T-cell (primary cell): ENCODE data around the gene AVEN. TPM values are rescaled to one million over a fixed set of nuclear protein-coding genes. Genes with fewer than 3 reads are reported as not detected.

Experiments used
- ATAC-seq, 4 experiments: fragments of 200-7000 bp in 3 of 4; fragments of 150-1000 bp in 1 of 4; cut with Tn5 transposase; replicated peaks in 1 of 4; 1 replicate in 3 of 4; 2 replicates in 1 of 4; pipeline ENCODE4 v1.10.0; 2021; ENCODE audit warnings: moderate library complexity in 3 of 4, mild to moderate bottlenecking in 2 of 4, moderate number of reproducible peaks in 1 of 4
- CTCF ChIA-PET, 2 donors: fragments of 300-600 bp; sonication (Branson Sonifier 250); formaldehyde crosslinking; loops; one replicate each; lab custom pipeline; 2022; ENCODE audit warnings: antibody characterized with exemption in 2 of 2; lab: Charles Lee
- POLR2A ChIA-PET, 2 donors: fragments of 300-600 bp; sonication (Branson Sonifier 250); formaldehyde crosslinking; loops; one replicate each; lab custom pipeline; 2022; ENCODE audit warnings: antibody characterized with exemption in 2 of 2; lab: Charles Lee
- DNase-seq, 35 experiments: peaks; one replicate each; pipeline versions ENCODE4 v3.0.0 to v3.0.0-alpha.2; 2013 to 2023
- H3K27ac ChIP-seq: one replicate; pipeline ENCODE4 v1.5.1; 2013; ENCODE audit warnings: low read length
- H3K27me3 ChIP-seq, 2 experiments: replicated peaks in 1 of 2; 1 replicate in 1 of 2; 2 replicates in 1 of 2; pipeline versions ENCODE4 v1.6.1 to v1.7.0; 2013; ENCODE audit warnings: low read length in 1 of 2, mixed read lengths in 1 of 2; ENCODE audit not compliant: control insufficient read depth in 2 of 2, insufficient read depth in 2 of 2; ENCODE audit errors: extremely low read depth in 1 of 2
- H3K36me3 ChIP-seq, 2 donors: 1 replicate in 1 of 2; 2 replicates in 1 of 2; pipeline versions ENCODE4 v1.6.1 to v1.7.0; 2013; ENCODE audit warnings: low read length in 1 of 2; ENCODE audit not compliant: control insufficient read depth in 2 of 2, insufficient read depth in 1 of 2; ENCODE audit errors: extremely low read depth in 1 of 2
- H3K4me1 ChIP-seq, 2 experiments: 1 replicate in 1 of 2; 2 replicates in 1 of 2; pipeline versions ENCODE4 v1.6.1 to v1.7.0; 2013; ENCODE audit warnings: low read length in 2 of 2, mixed read lengths in 1 of 2; ENCODE audit not compliant: insufficient read depth in 2 of 2, control insufficient read depth in 1 of 2; ENCODE audit errors: extremely low read depth in 1 of 2
- H3K4me3 ChIP-seq, 2 donors: 1 replicate in 1 of 2; 2 replicates in 1 of 2; pipeline versions ENCODE4 v1.5.1 to v1.7.0; 2013; ENCODE audit warnings: mild to moderate bottlenecking in 2 of 2, low read length in 1 of 2, moderate library complexity in 1 of 2; ENCODE audit not compliant: control insufficient read depth in 1 of 2; ENCODE audit errors: extremely low read depth in 1 of 2
- H3K9me3 ChIP-seq: 2 replicates; pipeline ENCODE4 v1.7.0; 2013
- H3K27ac Mint-ChIP-seq, 2 donors: one replicate each; pipeline ENCODE4 v1.8.0; 2020 to 2021; ENCODE audit warnings: mild to moderate bottlenecking in 2 of 2, mixed read lengths in 2 of 2
- H3K27me3 Mint-ChIP-seq, 2 donors: one replicate each; pipeline ENCODE4 v1.8.0; 2021 to 2022; ENCODE audit warnings: mixed read lengths in 2 of 2
- H3K36me3 Mint-ChIP-seq: one replicate; pipeline ENCODE4 v1.8.0; 2021; ENCODE audit warnings: mixed read lengths
- H3K4me1 Mint-ChIP-seq, 3 donors: one replicate each; pipeline ENCODE4 v1.8.0; 2020 to 2022; ENCODE audit warnings: mixed read lengths in 3 of 3, mild to moderate bottlenecking in 1 of 3
- H3K4me3 Mint-ChIP-seq, 3 donors: one replicate each; pipeline ENCODE4 v1.8.0; 2020 to 2022; ENCODE audit warnings: mild to moderate bottlenecking in 3 of 3, mixed read lengths in 3 of 3, moderate library complexity in 3 of 3
- H3K9me3 Mint-ChIP-seq, 3 donors: one replicate each; pipeline ENCODE4 v1.8.0; 2020 to 2022; ENCODE audit warnings: mixed read lengths in 3 of 3
- WGBS: methylation state at CpG from one replicate; pipeline ENCODE4 v1.1.5; 2013; ENCODE audit warnings: missing lambda C conversion rate; ENCODE audit not compliant: insufficient coverage; 5-methylcytosine and 5-hydroxymethylcytosine counted together
- total RNA-seq, 35 experiments: library from RNA in 6 of 35; stranded (reverse) in 6 of 35; fragments of 120-200 nt in 1 of 35; gene quantifications; one replicate each; pipeline versions ENCODE4 v1.2.1 to v1.2.4 and lab custom pipeline; 2013 to 2026

AVEN gene
- total RNA-seq, 5 donors from 2014 or later (not counting 1 experiment from before 2014, with no cell fraction given), result 7.9 to 10.0 (median 9.7) TPM

GRCh38 chr15:34046471-34047145 lies 7.6 kb upstream of the AVEN start:
- peaks cover 2% of the 10 kb centered on the region for H3K9me3 ChIP-seq
- Mint-ChIP-seq H3K4me3 (no peak overlapping the region), H3K36me3 (peaks cover 16% of the 10 kb centered on the region), H3K27ac (no peak overlapping the region), H3K27me3 (peaks cover 3 to 7% of the 10 kb centered on the region in 2 donors), H3K9me3 (peaks cover 16 to 21% (median 20%) of the 10 kb centered on the region in 3 donors), H3K4me1 (no peaks in the 10 kb centered on the region)
- ChIA-PET POLR2A (no interaction called here), CTCF (no interaction called here)
- peaks cover 0 to 4% of the 10 kb centered on the region in 2 experiments for H3K27me3 ChIP-seq
- WGBS, result 88% methylated on average over 6 of the region's 16 CpGs
- H3K4me3 ChIP-seq, result no peak overlapping the region
- no peak overlapping the region for H3K27ac ChIP-seq
- no peak for ATAC-seq
- no peaks in the 10 kb centered on the region for H3K4me1 ChIP-seq
- no peaks in the 10 kb centered on the region for H3K36me3 ChIP-seq
- DNase-seq, result no peak

- ChIA-PET POLR2A (no interaction called here), CTCF (interaction anchor here in 1 of 2 donors (0.5 kb wide), 1 partner anchor 49 kb away, joined by 3 read pairs; no protein-coding TSS in a partner anchor)
- no peaks in the 10 kb centered on the region for H3K36me3 ChIP-seq
- DNase-seq (no peak), ATAC-seq (no peak)
- H3K4me1 ChIP-seq, result peaks cover 4 to 7% of the 10 kb centered on the region in 2 experiments
- Mint-ChIP-seq H3K9me3 (no peaks in the 10 kb centered on the region), H3K4me3 (no peak overlapping the region), H3K27me3 (no peaks in the 10 kb centered on the region), H3K27ac (no peak overlapping the region), H3K36me3 (no peaks in the 10 kb centered on the region), H3K4me1 (peaks cover 12% of the 10 kb centered on the region in 3 donors)
- peaks cover 0 to 4% of the 10 kb centered on the region in 2 experiments for H3K27me3 ChIP-seq
- H3K27ac ChIP-seq, result no peak overlapping the region
- 79% methylated on average over 2 of the region's 2 CpGs for WGBS
- H3K9me3 ChIP-seq, result no peaks in the 10 kb centered on the region
- no peak overlapping the region for H3K4me3 ChIP-seq
Measured at GRCh38 chr15:34043813-34044212, 4.8 kb upstream of the AVEN start.

- no peaks in the 10 kb centered on the region for H3K36me3 ChIP-seq
- ATAC-seq (no peak), DNase-seq (no peak)
- no peak overlapping the region for H3K27ac ChIP-seq
- Mint-ChIP-seq H3K27me3 (no peaks in the 10 kb centered on the region), H3K4me3 (no peak overlapping the region), H3K4me1 (peaks cover 12% of the 10 kb centered on the region in 3 donors), H3K36me3 (no peaks in the 10 kb centered on the region), H3K27ac (no peak overlapping the region), H3K9me3 (no peaks in the 10 kb centered on the region)
- H3K4me1 ChIP-seq, result peaks cover 4 to 7% of the 10 kb centered on the region in 2 experiments
- WGBS, result no CpG with 5 or more reads among the region's 1 CpG
- no peaks in the 10 kb centered on the region for H3K9me3 ChIP-seq
- ChIA-PET POLR2A (no interaction called here), CTCF (interaction anchor here in 1 of 2 donors (0.5 kb wide), 1 partner anchor 50 kb away, joined by 3 read pairs; no protein-coding TSS in a partner anchor)
- H3K4me3 ChIP-seq, result no peak overlapping the region
- H3K27me3 ChIP-seq, result peaks cover 0 to under 1% of the 10 kb centered on the region in 2 experiments
Measured at GRCh38 chr15:34043391-34043790, 4.4 kb upstream of the AVEN start.

- Mint-ChIP-seq H3K9me3 (no peaks in the 10 kb centered on the region), H3K4me1 (peaks cover 18 to 20% (median 18%) of the 10 kb centered on the region in 3 donors), H3K36me3 (no peaks in the 10 kb centered on the region), H3K4me3 (peak overlapping the region; percentile 87 to 90 (median 88)), H3K27ac (peak overlapping the region; percentile 88 to 96), H3K27me3 (no peaks in the 10 kb centered on the region)
- whole genome bisulfite sequencing, result no CpG with 5 or more reads among the region's 1 CpG
- peaks cover 4 to 12% of the 10 kb centered on the region in 2 experiments for H3K4me1 ChIP-seq
- H3K27me3 ChIP-seq, result no peaks in the 10 kb centered on the region
- no peak overlapping the region for H3K27ac ChIP-seq
- no peak overlapping the region for H3K4me3 ChIP-seq
- DNase-seq (no peak), ATAC-seq (no peak)
- H3K9me3 ChIP-seq, result no peaks in the 10 kb centered on the region
- POLR2A ChIA-PET, result no interaction called here
- CTCF ChIA-PET, result interaction anchor here in 1 of 2 donors (1.1 kb wide), 1 partner anchor 170 kb away, joined by 6 read pairs; the partner anchor contains the start of gene KATNBL1
- H3K36me3 ChIP-seq, result no peaks in the 10 kb centered on the region
Measured at GRCh38 chr15:34039790-34040113, 748 bp upstream of the AVEN start.

GRCh38 chr15:34038023-34038870 lies 757 bp downstream of the AVEN start:
- Mint-ChIP-seq H3K4me3 (peak overlapping the region; percentile 87 to 96 (median 92)), H3K27ac (peak overlapping the region; percentile 89 to 96), H3K9me3 (no peaks in the 10 kb centered on the region), H3K36me3 (no peaks in the 10 kb centered on the region), H3K27me3 (no peaks in the 10 kb centered on the region), H3K4me1 (peaks cover 18 to 20% (median 18%) of the 10 kb centered on the region in 3 donors)
- ATAC-seq (peak; percentile 85 to 87 (median 86)), DNase-seq (peak; percentile 35 to 87 (median 64))
- WGBS, result under 1% methylated on average over 62 of the region's 70 CpGs
- H3K9me3 ChIP-seq, result no peaks in the 10 kb centered on the region
- ChIA-PET POLR2A (interaction anchor here in 1 of 2 donors (0.5 kb wide), 1 partner anchor 287 kb away, joined by 3 read pairs; no protein-coding TSS in a partner anchor), CTCF (interaction anchor here (0.6 to 1.1 kb wide), 3 partner anchors 20 to 329 kb away, joined by 4 to 6 read pairs (median 4); partner anchors contain the start of gene KATNBL1 (in 1 of the 2))
- no peaks in the 10 kb centered on the region for H3K36me3 ChIP-seq
- peak overlapping the region; percentile 96 to 99 for H3K4me3 ChIP-seq
- H3K27ac ChIP-seq, result peak overlapping the region; percentile 81
- peaks cover 0 to 2% of the 10 kb centered on the region in 2 experiments for H3K27me3 ChIP-seq
- peaks cover 4 to 12% of the 10 kb centered on the region in 2 experiments for H3K4me1 ChIP-seq
